CD14-positive monocyte (primary cell): Measurements from ENCODE around the gene SMURF2. TPM values are rescaled to one million over a fixed set of nuclear protein-coding genes. Genes with fewer than 3 reads are reported as not detected.
A peak's percentile ranks its signal among the peaks of the same experiment; 100 is the strongest.
"Not testable (repeated sequence)": the region's sequence is repeated elsewhere in the genome, so short reads cannot be mapped to it uniquely, and the experiment has no call there.

Source experiments
- DNase-seq, 3 donors: peaks; one replicate each; pipeline ENCODE4 v3.0.0-alpha.2; 2011 to 2022
- H2AFZ ChIP-seq: 2 replicates; pipeline ENCODE4 v1.6.0; 2012; ENCODE audit warnings: mild to moderate bottlenecking, low read depth, low read length, inconsistent platforms; ENCODE audit not compliant: insufficient read depth, poor library complexity, severe bottlenecking
- H3K27ac ChIP-seq, 2 donors: 1 replicate in 1 of 2; 2 replicates in 1 of 2; pipeline ENCODE4 v1.5.1; 2012 to 2013; ENCODE audit warnings: low read length in 2 of 2, control low read depth in 1 of 2, inconsistent platforms in 1 of 2, low read depth in 1 of 2, mild to moderate bottlenecking in 1 of 2
- H3K27me3 ChIP-seq, 2 donors: one replicate each; pipeline versions ENCODE4 v1.6.0 to v1.6.1; 2011 to 2013; ENCODE audit warnings: low read length in 2 of 2; ENCODE audit not compliant: control insufficient read depth in 2 of 2, insufficient read depth in 2 of 2
- H3K36me3 ChIP-seq, 2 donors: replicated peaks in 1 of 2; 1 replicate in 1 of 2; 2 replicates in 1 of 2; pipeline versions ENCODE4 v1.5.1 to v1.6.1; 2012 to 2013; ENCODE audit warnings: low read length in 2 of 2, control low read depth in 1 of 2, inconsistent platforms in 1 of 2, mild to moderate bottlenecking in 1 of 2; ENCODE audit not compliant: insufficient read depth in 2 of 2, control insufficient read depth in 1 of 2
- H3K4me1 ChIP-seq, 2 donors: 1 replicate in 1 of 2; 2 replicates in 1 of 2; pipeline versions ENCODE4 v1.5.1 to v1.6.1; 2012 to 2013; ENCODE audit warnings: low read length in 2 of 2, control low read depth in 1 of 2, inconsistent platforms in 1 of 2, mild to moderate bottlenecking in 1 of 2, moderate library complexity in 1 of 2; ENCODE audit not compliant: insufficient read depth in 2 of 2, control insufficient read depth in 1 of 2
- H3K4me2 ChIP-seq: replicated peaks from 2 replicates; pipeline ENCODE3; 2012; ENCODE audit warnings: low read length, moderate library complexity, mild to moderate bottlenecking; ENCODE audit not compliant: poor library complexity, severe bottlenecking; ENCODE audit errors: extremely low read depth
- H3K4me3 ChIP-seq, 3 experiments: fragments of 200-600 bp in 1 of 3; sonication (generic) in 1 of 3; replicated peaks in 1 of 3; 1 replicate in 2 of 3; 2 replicates in 1 of 3; pipeline ENCODE4 v1.5.1; 2011 to 2013; ENCODE audit warnings: low read length in 3 of 3, mild to moderate bottlenecking in 3 of 3, control low read depth in 2 of 3, low read depth in 2 of 3, inconsistent platforms in 1 of 3, moderate library complexity in 1 of 3
- H3K79me2 ChIP-seq: 2 replicates; pipeline ENCODE4 v1.6.0; 2012; ENCODE audit warnings: mild to moderate bottlenecking, control low read depth, inconsistent platforms, low read length, moderate library complexity; ENCODE audit not compliant: insufficient read depth
- H3K9ac ChIP-seq: 2 replicates; pipeline ENCODE4 v1.6.0; 2017; ENCODE audit warnings: low read length, mild to moderate bottlenecking; ENCODE audit not compliant: insufficient read depth, poor library complexity, severe bottlenecking
- H3K9me3 ChIP-seq, 2 donors: replicated peaks in 1 of 2; 1 replicate in 1 of 2; 2 replicates in 1 of 2; pipeline versions ENCODE4 v1.5.1 to v1.6.1; 2012 to 2013; ENCODE audit warnings: low read length in 2 of 2, control low read depth in 1 of 2; ENCODE audit not compliant: control insufficient read depth in 1 of 2, insufficient read depth in 1 of 2
- H4K20me1 ChIP-seq: 2 replicates; pipeline ENCODE4 v1.6.0; 2012; ENCODE audit warnings: mild to moderate bottlenecking, low read length, control low read depth, moderate library complexity; ENCODE audit not compliant: insufficient read depth
- H3K27ac Mint-ChIP-seq, 7 donors: one replicate each; pipeline ENCODE4 v1.8.0; 2020; ENCODE audit warnings: mild to moderate bottlenecking in 7 of 7, mixed read lengths in 7 of 7, moderate library complexity in 6 of 7, inconsistent platforms in 2 of 7
- H3K27me3 Mint-ChIP-seq, 3 donors: one replicate each; pipeline ENCODE4 v1.8.0; 2021 to 2022; ENCODE audit warnings: low read depth in 3 of 3, mild to moderate bottlenecking in 3 of 3, mixed read lengths in 3 of 3, moderate library complexity in 3 of 3, inconsistent platforms in 1 of 3
- H3K36me3 Mint-ChIP-seq, 2 donors: one replicate each; pipeline ENCODE4 v1.8.0; 2020; ENCODE audit warnings: mixed read lengths in 2 of 2, inconsistent platforms in 1 of 2, mild to moderate bottlenecking in 1 of 2
- H3K4me1 Mint-ChIP-seq: one replicate; pipeline ENCODE4 v1.8.0; 2020; ENCODE audit warnings: mild to moderate bottlenecking, mixed read lengths
- H3K4me3 Mint-ChIP-seq, 2 donors: one replicate each; pipeline ENCODE4 v1.8.0; 2020; ENCODE audit warnings: mild to moderate bottlenecking in 2 of 2, mixed read lengths in 2 of 2, moderate library complexity in 1 of 2
- H3K9me3 Mint-ChIP-seq, 7 donors: one replicate each; pipeline ENCODE4 v1.8.0; 2020 to 2022; ENCODE audit warnings: mixed read lengths in 7 of 7, mild to moderate bottlenecking in 6 of 7, moderate library complexity in 6 of 7, inconsistent platforms in 2 of 7
- CTCF ChIP-seq: fragments of 200-600 bp; IDR thresholded peaks from one replicate; pipeline ENCODE4 v1.8.0; 2022; ENCODE audit warnings: antibody characterized with exemption, mild to moderate bottlenecking
- WGBS: methylation state at CpG from one replicate; pipeline ENCODE4 v1.1.5; 2013; ENCODE audit warnings: missing lambda C conversion rate; ENCODE audit not compliant: insufficient coverage; 5-methylcytosine and 5-hydroxymethylcytosine counted together
- intact Hi-C, 2 donors: fragments of 100-400 bp; cut with micrococcal nuclease; formaldehyde crosslinking; loops; one replicate each; pipeline versions ENCODE4 v1.15.0 to v1.15.1; 2023
- polyA plus RNA-seq, 3 donors: library from polyadenylated mRNA; depleted of rRNA in 1 of 3; unstranded in 2 of 3; stranded (reverse) in 1 of 3; fragments of 300-500 nt in 2 of 3; fragments of >200 nt in 1 of 3; fragmentation: Illumina TruSeq in 2 of 3; gene quantifications; 1 replicate in 2 of 3; 2 replicates in 1 of 3; pipeline ENCODE4 v1.2.3, GENCODE V29; 2012 to 2021

The SMURF2 gene
- polyA plus RNA-seq, 3 donors, result 2.2 to 12.9 (median 4.5) TPM

GRCh38 chr17:64614266-64615027 is 47.7 kb downstream of the SMURF2 start:
- no peak for DNase-seq
- Histone ChIP-seq H3K4me2 (no peak overlapping the region), H3K27me3 (no peaks in the 10 kb centered on the region), H3K27ac (no peak overlapping the region), H3K9ac (no peak overlapping the region), H2AFZ (no peak overlapping the region), H3K9me3 (no peaks in the 10 kb centered on the region), H3K36me3 (no peaks in the 10 kb centered on the region), H3K79me2 (peaks cover 89% of the 10 kb centered on the region), H3K4me1 (peaks cover 19 to 20% of the 10 kb centered on the region in 2 donors), H4K20me1 (peaks cover 74% of the 10 kb centered on the region), H3K4me3 (no peak overlapping the region)
- Mint-ChIP-seq H3K4me1 (peaks cover 32% of the 10 kb centered on the region), H3K9me3 (peaks cover 0 to 3% (median 0%) of the 10 kb centered on the region in 7 donors), H3K36me3 (peaks cover 0 to 3% of the 10 kb centered on the region in 2 donors), H3K27ac (peak overlapping the region in 1 of 7 donors; percentile 18), H3K4me3 (no peak overlapping the region), H3K27me3 (no peaks in the 10 kb centered on the region)
- intact Hi-C loops, result no loop called here
- no peak for TF ChIP-seq CTCF
- no CpG with 5 or more reads among the region's 2 CpGs for WGBS

GRCh38 chr17:64611369-64611768 is 50.7 kb downstream of the SMURF2 start:
- Mint-ChIP-seq H3K27ac (no peak overlapping the region), H3K4me3 (no peak overlapping the region), H3K27me3 (no peaks in the 10 kb centered on the region), H3K4me1 (peaks cover 28% of the 10 kb centered on the region), H3K9me3 (peaks cover 0 to 3% (median 0%) of the 10 kb centered on the region in 7 donors), H3K36me3 (no peaks in the 10 kb centered on the region)
- no peaks in the 10 kb centered on the region for H3K36me3 ChIP-seq
- no peaks in the 10 kb centered on the region for H3K9me3 ChIP-seq
- peaks cover 14 to 19% of the 10 kb centered on the region in 2 donors for H3K4me1 ChIP-seq
- intact Hi-C loops, result no loop called here
- no peak overlapping the region for H3K4me2 ChIP-seq
- WGBS, result 98% methylated on average over 7 of the region's 7 CpGs
- no peak for DNase-seq
- no peak overlapping the region for H3K4me3 ChIP-seq
- peaks cover 61% of the 10 kb centered on the region for H4K20me1 ChIP-seq
- no peak overlapping the region for H3K27ac ChIP-seq
- no peak overlapping the region for H3K9ac ChIP-seq
- no peak for TF ChIP-seq CTCF
- H3K27me3 ChIP-seq, result no peaks in the 10 kb centered on the region
- no peak overlapping the region for H2AFZ ChIP-seq
- peaks cover 83% of the 10 kb centered on the region for H3K79me2 ChIP-seq

GRCh38 chr17:64610244-64610643 is 51.9 kb downstream of the SMURF2 start:
- Histone ChIP-seq H3K79me2 (peaks cover 79% of the 10 kb centered on the region), H3K4me1 (peaks cover 14 to 19% of the 10 kb centered on the region in 2 donors), H4K20me1 (peaks cover 59% of the 10 kb centered on the region)
- DNase-seq, intact Hi-C loops, H3K4me3 ChIP-seq, H3K36me3 ChIP-seq, H3K9ac ChIP-seq, H3K9me3 Mint-ChIP-seq, H3K4me2 ChIP-seq, H2AFZ ChIP-seq, H3K36me3 Mint-ChIP-seq, H3K27ac Mint-ChIP-seq, H3K27ac ChIP-seq, H3K9me3 ChIP-seq, H3K27me3 Mint-ChIP-seq, H3K4me3 Mint-ChIP-seq, H3K27me3 ChIP-seq: not testable (repeated sequence)
- WGBS, result no CpG with 5 or more reads among the region's 2 CpGs
- peaks cover 28% of the 10 kb centered on the region for H3K4me1 Mint-ChIP-seq
